ENCODE results near the gene FAM47E. TPM values are rescaled to one million over a fixed set of nuclear protein-coding genes. Genes with fewer than 3 reads are reported as not detected.

The FAM47E gene
- total and polyA plus RNA-seq, 2 of the 13 experiments (the other 11 are each of a cell fraction or from before 2014, with no cell fraction given) = 0.33 to 0.66 TPM

GRCh38 chr4:76305971-76306881 lies 54.7 kb downstream of the FAM47E start, which contains the start of gene STBD1 (continued):
- TF ChIP-seq ZNF777 (CRISPR knock-in tag; IDR thresholded peaks at IDR 0.05) (peak; percentile 81), AKNA (CRISPR knock-in tag; IDR thresholded peaks at IDR 0.05; ENCODE audit: borderline replicate concordance) (no peak), RFXANK (CRISPR knock-in tag; IDR thresholded peaks at IDR 0.05) (no peak), U2AF2 (IDR thresholded peaks at IDR 0.05; ENCODE audit: low read depth, low read length) (no peak), NFIC (IDR thresholded peaks at IDR 0.05; ENCODE audit: low read length) (no peak), MYNN (CRISPR knock-in tag; IDR thresholded peaks at IDR 0.05; ENCODE audit: low read depth) (no peak), ZNF562 (CRISPR knock-in tag; IDR thresholded peaks at IDR 0.05; ENCODE audit: borderline replicate concordance) (no peak), ZGPAT (CRISPR knock-in tag; IDR thresholded peaks at IDR 0.05) (peak; percentile 91), NONO (IDR thresholded peaks at IDR 0.05) (no peak), NONO (CRISPR knock-in tag; conservative IDR thresholded peaks at IDR 0.05) (peak; percentile 80), ZNF335 (CRISPR knock-in tag; IDR thresholded peaks at IDR 0.05) (0 out of 2 replicates have a peak, but pooled peaks have one; percentile 25), RORA (CRISPR knock-in tag; IDR thresholded peaks at IDR 0.05) (no peak), ATAD3A (CRISPR knock-in tag; IDR thresholded peaks at IDR 0.05) (no peak), BATF2 (CRISPR knock-in tag; IDR thresholded peaks at IDR 0.05) (peak; percentile 56; the same call in 1 of the 2 replicates), FOXK1 (CRISPR knock-in tag; IDR thresholded peaks at IDR 0.05; ENCODE audit: borderline replicate concordance, low read depth) (no peak), POGK (CRISPR knock-in tag; conservative IDR thresholded peaks at IDR 0.05) (peak; percentile 69), FOXA3 (CRISPR knock-in tag; IDR thresholded peaks at IDR 0.05) (0 out of 2 replicates have a peak, but pooled peaks have one; percentile 5), PITX1 (CRISPR knock-in tag; IDR thresholded peaks at IDR 0.05) (0 out of 2 replicates have a peak, but pooled peaks have one; percentile 60), SIN3A (IDR thresholded peaks at IDR 0.05; ENCODE audit: borderline replicate concordance, low read depth, low read length) (peak; percentile 18; the same call in 1 of the 2 replicates), NR2F2 (IDR thresholded peaks at IDR 0.05; ENCODE audit: borderline replicate concordance, low read depth) (no peak)
- TF ChIP-seq, protein P1, sequence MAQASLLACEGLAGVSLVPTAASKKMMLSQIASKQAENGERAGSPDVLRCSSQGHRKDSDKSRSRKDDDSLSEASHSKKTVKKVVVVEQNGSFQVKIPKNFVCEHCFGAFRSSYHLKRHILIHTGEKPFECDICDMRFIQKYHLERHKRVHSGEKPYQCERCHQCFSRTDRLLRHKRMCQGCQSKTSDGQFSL (CRISPR knock-in tag; IDR thresholded peaks at IDR 0.05) = peak; percentile 69; the same call in 1 of the 2 replicates
